A673 (cell line): ENCODE data around the gene BNIPL.

Source experiments
- CTCF ChIP-seq: fragments of 300-800, 200-600 bp; sonication (generic); conservative IDR thresholded peaks from 2 replicates; pipeline ENCODE4 v1.5.1; 2017; ENCODE audit warnings: low read depth, mild to moderate bottlenecking, antibody characterized with exemption, low read length, moderate library complexity, mixed read lengths
- EZH2 ChIP-seq: fragments of 200-600 bp; sonication (generic); IDR thresholded peaks from 2 replicates; pipeline ENCODE4 v1.6.1; 2017; ENCODE audit warnings: borderline replicate concordance, low read depth, mild to moderate bottlenecking, mixed read lengths, antibody characterized with exemption, low read length; ENCODE audit not compliant: poor library complexity, severe bottlenecking

DNA sequence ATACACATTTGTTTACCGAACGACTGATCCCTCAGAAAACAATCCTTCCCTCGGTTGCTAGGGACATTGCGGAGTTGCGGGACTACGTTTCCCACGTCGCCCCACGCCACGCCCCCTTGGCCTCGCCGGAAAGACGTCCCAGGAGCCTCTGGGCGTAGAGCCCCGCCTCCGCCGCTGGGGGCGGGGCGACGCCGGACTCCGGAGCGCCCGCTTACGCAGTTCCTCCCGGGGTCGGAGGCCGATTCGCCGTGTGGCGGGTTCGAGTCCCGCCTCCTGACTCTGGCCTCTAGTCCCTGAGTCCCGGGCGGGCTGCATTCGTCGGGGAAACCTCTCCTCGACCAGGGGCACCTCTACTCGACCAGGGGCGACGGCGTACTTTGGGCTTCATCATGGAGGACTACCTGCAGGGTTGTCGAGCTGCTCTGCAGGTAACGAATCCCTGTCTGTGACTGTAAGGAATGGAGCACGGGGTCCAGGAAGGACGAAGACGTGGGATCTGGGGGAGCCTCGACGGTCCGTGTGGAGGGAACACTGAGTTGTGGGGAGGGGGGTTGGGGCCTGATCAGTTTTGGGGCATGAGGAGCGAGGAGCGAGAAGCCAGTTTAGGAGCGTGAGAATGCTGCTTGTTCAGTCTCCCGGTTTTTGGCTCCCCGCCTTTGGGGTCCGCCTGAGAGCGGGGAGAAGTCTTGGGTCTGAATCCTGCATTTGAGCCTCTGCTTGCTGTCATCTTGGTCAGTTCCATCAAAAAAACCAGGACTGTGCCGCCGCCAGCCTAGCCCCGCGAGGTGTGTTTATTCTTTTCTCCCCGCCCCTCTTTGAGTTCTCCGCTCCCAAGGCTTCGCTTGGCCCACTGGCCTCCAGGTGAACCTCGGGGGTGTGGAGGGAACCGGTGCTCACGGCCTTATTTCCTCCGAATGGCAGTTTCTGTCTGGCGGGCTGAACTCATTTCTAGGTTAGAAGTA, 27.9 kb upstream of the BNIPL start, which contains the start of gene PRUNE1:
- TF ChIP-seq CTCF (no peak), EZH2 (no peak)
